Right atrium auricular region (tissue), 2 donors: ENCODE results near the gene RANBP2. TPM values are rescaled to one million over a fixed set of nuclear protein-coding genes. Genes with fewer than 3 reads are reported as not detected.
"Not testable (repeated sequence)": the region's sequence is repeated elsewhere in the genome, so short reads cannot be mapped to it uniquely, and the experiment has no call there.

Experiments used
- DNase-seq: peaks from one replicate; pipeline ENCODE4 v3.0.0-alpha.2; 2019; ENCODE audit warnings: low spot score
- H3K27ac ChIP-seq, 2 donors: fragments of 200-600 bp; sonication (generic); 1 replicate in 1 of 2; 2 replicates in 1 of 2; pipeline ENCODE4 v1.5.1; 2016 to 2019
- H3K27me3 ChIP-seq, 2 donors: fragments of 200-600 bp; sonication (generic); one replicate each; pipeline versions ENCODE4 v1.5.1 to v1.6.0; 2017 to 2019
- H3K36me3 ChIP-seq: fragments of 200-600 bp; sonication (generic); one replicate; pipeline ENCODE4 v1.5.1; 2016
- H3K4me1 ChIP-seq, 2 donors: fragments of 200-600 bp; sonication (generic); one replicate each; pipeline versions ENCODE4 v1.5.1 to v1.6.0; 2017 to 2019
- H3K4me3 ChIP-seq, 2 donors: fragments of 200-600 bp; sonication (generic); 1 replicate in 1 of 2; 2 replicates in 1 of 2; pipeline ENCODE4 v1.5.1; 2017 to 2019; ENCODE audit warnings: mild to moderate bottlenecking in 1 of 2, moderate library complexity in 1 of 2
- H3K9me3 ChIP-seq, 2 donors: fragments of 200-600 bp; sonication (generic); one replicate each; pipeline ENCODE4 v1.5.1; 2019
- total RNA-seq, 2 donors: library from RNA; depleted of rRNA; stranded (reverse); fragments of >200 nt; gene quantifications; one replicate each; pipeline ENCODE4 v1.1.0, GENCODE V29; 2016
- TF ChIP-seq, protein P1 (sequence below), 2 donors: fragments of 200-600 bp; sonication (generic); IDR thresholded peaks; one replicate each; pipeline ENCODE4 v1.5.1; 2019; ENCODE audit warnings: antibody characterized with exemption in 2 of 2

The RANBP2 gene
- total RNA-seq, 2 donors from 2014 or later: 45.8 to 52.4 TPM

- no peaks in the 10 kb centered on the region for H3K27me3 ChIP-seq
- H3K4me1 ChIP-seq: no peaks in the 10 kb centered on the region
- no peak for DNase-seq
- H3K27ac ChIP-seq: no peak overlapping the region
- no peaks in the 10 kb centered on the region for H3K36me3 ChIP-seq
- no peak overlapping the region for H3K4me3 ChIP-seq
- no peaks in the 10 kb centered on the region for H3K9me3 ChIP-seq
- TF ChIP-seq, protein P1, sequence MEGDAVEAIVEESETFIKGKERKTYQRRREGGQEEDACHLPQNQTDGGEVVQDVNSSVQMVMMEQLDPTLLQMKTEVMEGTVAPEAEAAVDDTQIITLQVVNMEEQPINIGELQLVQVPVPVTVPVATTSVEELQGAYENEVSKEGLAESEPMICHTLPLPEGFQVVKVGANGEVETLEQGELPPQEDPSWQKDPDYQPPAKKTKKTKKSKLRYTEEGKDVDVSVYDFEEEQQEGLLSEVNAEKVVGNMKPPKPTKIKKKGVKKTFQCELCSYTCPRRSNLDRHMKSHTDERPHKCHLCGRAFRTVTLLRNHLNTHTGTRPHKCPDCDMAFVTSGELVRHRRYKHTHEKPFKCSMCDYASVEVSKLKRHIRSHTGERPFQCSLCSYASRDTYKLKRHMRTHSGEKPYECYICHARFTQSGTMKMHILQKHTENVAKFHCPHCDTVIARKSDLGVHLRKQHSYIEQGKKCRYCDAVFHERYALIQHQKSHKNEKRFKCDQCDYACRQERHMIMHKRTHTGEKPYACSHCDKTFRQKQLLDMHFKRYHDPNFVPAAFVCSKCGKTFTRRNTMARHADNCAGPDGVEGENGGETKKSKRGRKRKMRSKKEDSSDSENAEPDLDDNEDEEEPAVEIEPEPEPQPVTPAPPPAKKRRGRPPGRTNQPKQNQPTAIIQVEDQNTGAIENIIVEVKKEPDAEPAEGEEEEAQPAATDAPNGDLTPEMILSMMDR (IDR thresholded peaks at IDR 0.05): no peak
These were observed 27.8 kb upstream of the RANBP2 start for GRCh38 chr2:108691447-108691846.

DNA sequence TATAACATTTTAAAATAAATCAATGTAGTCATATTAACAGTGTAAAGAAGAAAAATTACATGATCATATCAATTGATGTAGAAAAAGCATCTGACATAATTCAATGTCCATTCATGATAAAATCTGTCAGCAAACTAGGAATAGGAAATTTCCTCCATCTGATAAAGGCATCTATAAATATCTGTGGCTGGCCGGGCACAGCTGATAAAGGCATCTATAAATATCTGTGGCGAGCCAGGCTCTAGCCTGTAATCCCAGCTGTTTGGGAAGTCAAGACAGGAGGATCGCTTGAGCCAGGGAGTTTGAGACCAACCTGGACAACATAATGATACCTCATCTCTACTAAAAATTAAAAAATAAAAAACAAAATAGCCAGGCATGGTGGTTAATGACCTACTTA is 18.1 kb upstream of the RANBP2 start:
- Histone ChIP-seq H3K27ac (no peak overlapping the region), H3K9me3 (no peaks in the 10 kb centered on the region)
- no peak for DNase-seq

DNA sequence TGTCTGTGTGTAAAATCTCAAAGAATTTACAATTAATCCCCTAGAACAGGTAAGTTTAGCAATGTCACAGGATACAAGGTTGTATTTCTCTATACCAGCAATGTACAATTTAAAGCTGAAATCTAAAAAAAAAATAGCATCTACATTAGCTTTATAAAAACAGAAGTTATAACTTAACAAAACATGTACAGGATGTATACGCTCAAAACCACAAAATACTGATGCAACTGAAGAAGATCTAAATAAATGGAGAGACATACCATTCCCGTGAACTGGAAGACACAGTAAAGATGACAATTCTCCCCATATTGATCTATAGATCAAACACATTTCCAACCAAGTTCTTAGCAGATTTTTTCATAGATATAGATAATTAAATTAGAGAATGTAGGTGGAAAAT is 17.5 kb upstream of the RANBP2 start:
- Histone ChIP-seq H3K27me3 (no peaks in the 10 kb centered on the region), H3K27ac (no peak overlapping the region), H3K4me1 (peaks cover 0 to 4% of the 10 kb centered on the region in 2 donors), H3K4me3 (no peak overlapping the region), H3K36me3 (no peaks in the 10 kb centered on the region), H3K9me3 (peaks cover 0 to under 1% of the 10 kb centered on the region in 2 donors)
- TF ChIP-seq, protein P1 (IDR thresholded peaks at IDR 0.05): no peak
- no peak for DNase-seq

More for the DNA sequence above, 18.1 kb upstream of the RANBP2 start:
- no peaks in the 10 kb centered on the region for H3K27me3 ChIP-seq
- H3K36me3 ChIP-seq: no peaks in the 10 kb centered on the region
- peaks cover 0 to 4% of the 10 kb centered on the region in 2 donors for H3K4me1 ChIP-seq
- no peak overlapping the region for H3K4me3 ChIP-seq
- TF ChIP-seq, protein P1 (IDR thresholded peaks at IDR 0.05): no peak

DNA sequence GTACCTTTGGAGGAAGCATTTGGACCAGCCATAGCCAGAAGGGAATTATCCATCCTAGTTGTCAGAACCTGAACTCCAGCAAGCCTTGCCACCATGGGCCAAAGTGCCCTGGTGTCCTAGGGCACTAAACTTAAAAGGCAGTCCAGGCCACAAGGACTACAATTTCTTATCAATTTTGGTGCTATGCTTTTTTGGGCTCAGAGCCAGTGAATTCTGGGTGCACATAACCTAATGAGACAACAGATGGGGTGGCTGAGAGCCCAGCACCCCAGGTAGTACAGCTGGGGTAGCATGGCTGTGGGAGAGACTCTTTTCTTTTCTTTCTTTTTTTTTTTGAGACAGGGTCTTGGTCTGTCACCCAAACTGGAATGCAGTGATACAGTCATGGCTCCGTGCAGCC is 14.4 kb upstream of the RANBP2 start:
- Histone ChIP-seq H3K27ac (no peak overlapping the region), H3K9me3 (peaks cover 0 to 9% of the 10 kb centered on the region in 2 donors), H3K4me1 (peaks cover 0 to 4% of the 10 kb centered on the region in 2 donors), H3K27me3 (no peaks in the 10 kb centered on the region), H3K4me3 (no peak overlapping the region), H3K36me3 (no peaks in the 10 kb centered on the region)
- DNase-seq: no peak
- TF ChIP-seq, protein P1 (IDR thresholded peaks at IDR 0.05): no peak

DNA sequence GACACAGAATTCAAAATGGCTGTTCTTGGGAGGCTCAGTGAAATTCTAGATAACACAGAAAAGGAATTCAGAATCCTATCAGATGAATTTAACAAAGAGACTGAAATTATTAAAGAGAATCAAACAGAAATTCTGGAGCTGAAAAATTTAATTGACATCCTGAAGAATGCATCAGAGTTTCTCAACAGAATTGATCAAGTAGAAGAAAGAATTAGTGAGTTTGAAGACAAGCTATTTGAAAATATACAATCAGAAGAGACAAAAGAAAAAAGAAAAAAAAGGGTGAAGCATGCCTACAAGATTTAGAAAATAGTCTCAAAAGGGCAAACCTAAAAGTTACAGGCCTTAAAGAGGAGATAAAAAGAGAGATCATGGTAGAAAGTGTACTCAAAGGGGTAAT is 12.0 kb upstream of the RANBP2 start:
- TF ChIP-seq, protein P1 (IDR thresholded peaks at IDR 0.05): no peak
- no peaks in the 10 kb centered on the region for H3K27me3 ChIP-seq
- no peak overlapping the region for H3K27ac ChIP-seq
- H3K4me3 ChIP-seq: no peak overlapping the region
- DNase-seq: no peak
- no peaks in the 10 kb centered on the region for H3K4me1 ChIP-seq
- no peaks in the 10 kb centered on the region for H3K36me3 ChIP-seq
- peaks cover 0 to 9% of the 10 kb centered on the region in 2 donors for H3K9me3 ChIP-seq

- not testable (repeated sequence) for H3K9me3 ChIP-seq, H3K4me3 ChIP-seq, H3K27me3 ChIP-seq, DNase-seq, H3K27ac ChIP-seq, H3K36me3 ChIP-seq
- H3K4me1 ChIP-seq: peaks cover 0 to 11% of the 10 kb centered on the region in 2 donors
These were observed 2.3 kb upstream of the RANBP2 start for GRCh38 chr2:108716971-108717370.

GRCh38 chr2:108726048-108726447 is 6.8 kb downstream of the RANBP2 start:
- H3K27ac ChIP-seq, H3K36me3 ChIP-seq, H3K4me3 ChIP-seq, H3K27me3 ChIP-seq, H3K9me3 ChIP-seq, DNase-seq: not testable (repeated sequence)
- peaks cover 0 to 21% of the 10 kb centered on the region in 2 donors for H3K4me1 ChIP-seq

DNA sequence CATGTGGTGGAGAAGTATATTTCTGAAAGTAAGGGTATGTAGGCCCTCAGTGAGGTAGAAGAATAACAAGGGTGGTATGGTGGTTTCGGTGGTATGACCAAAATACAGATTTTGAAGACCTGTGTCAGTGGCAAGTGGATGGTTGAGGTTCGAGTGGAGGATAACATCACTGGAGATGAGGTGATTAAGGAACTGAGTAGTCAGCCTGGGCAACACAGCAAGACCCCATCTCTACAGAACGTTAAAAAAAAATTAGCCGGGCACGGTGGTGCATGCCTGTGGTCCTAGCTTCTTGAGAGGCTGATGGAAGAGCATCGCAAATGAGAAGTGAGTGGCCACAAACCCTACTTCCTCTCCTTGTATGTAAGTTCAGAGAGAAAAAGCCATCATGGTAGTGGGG is 15.4 kb downstream of the RANBP2 start:
- not testable (repeated sequence) for H3K4me3 ChIP-seq, H3K27me3 ChIP-seq, H3K27ac ChIP-seq, H3K9me3 ChIP-seq, DNase-seq, H3K4me1 ChIP-seq
- H3K36me3 ChIP-seq: peaks cover 17% of the 10 kb centered on the region

GRCh38 chr2:108757973-108758372 is 38.7 kb downstream of the RANBP2 start:
- peaks cover 29% of the 10 kb centered on the region for H3K36me3 ChIP-seq

DNA sequence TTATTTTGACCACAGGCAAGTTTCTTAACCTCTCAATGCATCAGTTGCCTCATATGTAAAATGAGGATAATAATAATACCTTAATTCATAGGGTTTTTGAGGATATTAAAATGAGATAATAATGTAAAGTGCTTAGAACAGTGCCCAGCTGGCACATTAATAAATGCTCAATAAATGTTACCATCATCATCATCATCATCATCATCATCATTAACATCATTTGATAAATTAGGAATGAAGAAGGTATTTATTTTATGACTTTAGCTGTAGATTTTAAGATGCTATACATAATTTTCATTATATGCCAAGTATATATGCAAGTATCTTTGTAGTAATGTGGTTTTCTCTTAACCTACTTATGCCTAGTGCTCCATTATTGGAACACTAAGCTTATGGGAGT is 43.3 kb downstream of the RANBP2 start:
- H3K36me3 ChIP-seq: peaks cover 34% of the 10 kb centered on the region

More at GRCh38 chr2:108757973-108758372, 38.7 kb downstream of the RANBP2 start:
- DNase-seq, H3K4me1 ChIP-seq, H3K9me3 ChIP-seq, H3K4me3 ChIP-seq, H3K27ac ChIP-seq, H3K27me3 ChIP-seq: not testable (repeated sequence)

More for the DNA sequence above, 43.3 kb downstream of the RANBP2 start:
- H3K27me3 ChIP-seq, H3K4me1 ChIP-seq, DNase-seq, H3K27ac ChIP-seq, H3K4me3 ChIP-seq, H3K9me3 ChIP-seq: not testable (repeated sequence)
